HG02885 (cell line): Measurements from ENCODE around the gene FAM174C.

Source experiments
- ATAC-seq: cut with Tn5 transposase; IDR thresholded peaks from one replicate; pipeline ENCODE4 v1.9.1; 2021; ENCODE audit warnings: mild to moderate bottlenecking; ENCODE audit not compliant: unreplicated experiment, poor library complexity

The FAM174C gene

DNA sequence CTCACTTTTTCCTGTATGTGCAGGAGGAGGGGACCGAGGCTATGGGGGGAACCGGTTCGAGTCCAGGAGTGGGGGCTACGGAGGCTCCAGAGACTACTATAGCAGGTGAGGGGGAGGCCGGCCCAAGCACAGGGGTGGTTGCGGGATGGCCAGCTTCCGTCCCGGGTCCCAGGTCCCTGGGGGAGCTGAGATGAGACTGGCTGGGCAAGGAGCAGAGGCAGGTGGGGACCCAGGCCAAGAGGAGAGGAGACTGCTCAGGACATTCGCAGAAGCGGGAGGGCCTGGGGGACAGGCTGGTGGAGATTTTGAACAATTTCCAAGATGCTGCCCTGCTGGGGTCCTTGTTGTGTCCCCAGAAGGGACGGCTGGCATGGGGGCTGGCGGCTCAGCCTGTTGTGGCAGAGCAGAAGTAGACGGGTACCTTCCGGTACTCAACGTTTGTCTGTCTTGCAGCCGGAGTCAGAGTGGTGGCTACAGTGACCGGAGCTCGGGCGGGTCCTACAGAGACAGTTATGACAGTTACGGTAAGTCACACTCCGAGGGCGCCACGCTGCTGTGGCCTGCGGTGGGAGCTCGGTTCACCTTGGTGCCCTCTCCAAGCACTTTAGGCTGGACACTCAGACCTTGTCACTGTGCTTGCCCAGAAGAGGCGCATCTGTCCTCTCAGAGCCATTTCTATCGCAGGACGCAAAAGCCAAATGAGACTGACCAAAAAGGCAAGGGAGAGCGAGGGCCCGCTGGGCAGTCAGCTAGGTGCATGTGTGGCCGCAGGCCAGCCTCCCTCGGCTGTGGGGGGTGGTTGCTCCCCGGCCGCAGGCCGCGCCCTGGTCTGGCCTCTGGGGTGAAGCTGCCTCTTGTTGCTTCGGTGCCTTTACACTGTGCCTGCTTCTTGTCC is 3.6 kb upstream of the FAM174C start:
- ATAC-seq: no peak

DNA sequence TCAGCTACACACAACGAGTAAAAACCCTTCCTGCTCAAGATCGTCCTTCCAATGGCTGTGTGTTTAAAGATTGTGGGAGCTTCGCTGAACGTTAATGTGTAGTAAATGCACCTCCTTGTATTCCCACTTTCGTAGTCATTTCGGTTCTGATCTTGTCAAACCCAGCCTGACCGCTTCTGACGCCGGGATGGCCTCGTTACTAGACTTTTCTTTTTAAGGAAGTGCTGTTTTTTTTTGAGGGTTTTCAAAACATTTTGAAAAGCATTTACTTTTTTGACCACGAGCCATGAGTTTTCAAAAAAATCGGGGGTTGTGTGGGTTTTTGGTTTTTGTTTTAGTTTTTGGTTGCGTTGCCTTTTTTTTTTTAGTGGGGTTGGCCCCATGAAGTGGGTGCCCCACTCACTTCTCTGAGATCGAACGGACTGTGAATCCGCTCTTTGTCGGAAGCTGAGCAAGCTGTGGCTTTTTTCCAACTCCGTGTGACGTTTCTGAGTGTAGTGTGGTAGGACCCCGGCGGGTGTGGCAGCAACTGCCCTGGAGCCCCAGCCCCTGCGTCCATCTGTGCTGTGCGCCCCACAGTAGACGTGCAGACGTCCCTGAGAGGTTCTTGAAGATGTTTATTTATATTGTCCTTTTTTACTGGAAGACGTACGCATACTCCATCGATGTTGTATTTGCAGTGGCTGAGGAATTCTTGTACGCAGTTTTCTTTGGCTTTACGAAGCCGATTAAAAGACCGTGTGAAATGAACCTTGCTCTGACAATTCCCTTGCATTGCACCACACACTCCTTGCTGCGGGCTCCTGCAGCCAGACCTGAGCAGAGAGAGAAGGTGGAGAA is 2.7 kb upstream of the FAM174C start:
- ATAC-seq: no peak

DNA sequence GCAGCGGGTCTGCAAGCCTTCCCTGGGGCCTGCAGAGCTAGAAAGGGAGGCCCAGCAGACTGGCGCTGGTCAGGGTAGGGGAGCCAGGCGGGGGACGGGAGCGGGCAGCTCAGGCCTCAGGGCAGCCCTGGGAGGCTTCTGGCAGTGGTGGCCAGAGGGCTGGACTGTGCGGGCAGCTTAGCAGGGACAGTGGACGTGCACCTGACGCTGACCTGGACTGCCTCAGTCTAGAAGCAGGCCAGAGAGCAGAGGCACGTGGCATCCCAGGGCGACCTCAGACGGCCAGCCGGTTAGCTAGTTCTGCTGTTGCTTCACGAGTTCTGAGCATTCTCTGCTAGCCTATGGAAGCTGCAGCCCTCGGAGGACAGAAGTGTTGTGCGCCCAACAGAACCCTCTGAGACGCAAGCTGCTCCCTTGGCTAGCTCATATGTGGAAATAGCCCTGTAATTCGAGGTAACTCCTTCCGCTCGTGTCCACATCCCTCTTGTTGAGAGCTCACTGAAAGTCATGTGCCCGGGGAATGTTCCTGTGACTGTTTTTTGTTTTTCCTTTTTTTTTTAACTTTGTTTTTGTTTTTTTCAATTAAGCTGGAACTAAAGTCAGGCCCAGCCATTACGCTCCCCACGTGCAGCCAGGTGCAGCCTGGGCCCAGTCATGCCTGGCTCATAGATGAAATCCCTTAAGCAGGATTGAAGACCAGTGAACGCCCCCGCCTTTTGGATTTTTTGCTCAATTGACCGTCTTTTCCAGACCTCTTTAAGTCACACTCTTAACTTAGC is 1.9 kb upstream of the FAM174C start:
- ATAC-seq: no peak

DNA sequence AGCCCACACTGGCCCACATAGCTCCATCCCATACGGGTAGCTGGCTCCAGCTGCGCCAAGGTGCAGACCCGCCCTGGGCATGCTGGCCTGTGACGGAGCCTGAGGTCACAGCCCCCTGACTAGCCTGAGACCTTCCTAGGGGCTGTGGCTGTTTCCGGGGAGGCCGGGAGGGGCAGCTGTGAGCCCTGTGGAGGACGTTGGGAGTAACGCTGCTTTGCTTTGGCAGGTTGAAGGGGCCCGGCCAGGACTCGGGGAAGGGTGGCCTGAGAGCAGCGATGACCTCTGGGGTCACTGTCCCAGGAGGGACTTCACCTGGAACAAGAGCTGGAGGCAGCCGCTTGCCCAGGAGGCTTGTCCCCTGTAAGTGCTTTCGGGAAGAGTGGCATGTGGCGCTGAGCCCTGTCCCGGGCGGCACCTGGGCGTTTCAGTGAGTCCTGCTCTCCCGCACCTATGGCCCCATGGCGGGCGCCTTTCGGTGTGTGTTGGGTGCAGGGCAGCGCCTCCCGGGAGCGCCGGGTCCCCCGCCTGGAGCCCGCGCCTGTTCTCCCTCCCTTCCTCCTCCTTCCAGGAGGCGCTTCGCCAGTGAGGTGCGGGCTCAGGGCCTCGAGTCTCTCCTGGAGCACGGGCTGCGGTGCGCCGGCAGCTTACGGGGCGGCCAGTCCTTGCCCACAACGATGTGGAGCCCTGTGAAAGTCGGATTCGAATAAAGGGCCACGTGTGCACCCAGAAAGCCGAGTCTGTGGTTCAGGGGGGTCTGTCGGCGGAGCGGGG is 1.1 kb upstream of the FAM174C start:
- no peak for ATAC-seq

DNA sequence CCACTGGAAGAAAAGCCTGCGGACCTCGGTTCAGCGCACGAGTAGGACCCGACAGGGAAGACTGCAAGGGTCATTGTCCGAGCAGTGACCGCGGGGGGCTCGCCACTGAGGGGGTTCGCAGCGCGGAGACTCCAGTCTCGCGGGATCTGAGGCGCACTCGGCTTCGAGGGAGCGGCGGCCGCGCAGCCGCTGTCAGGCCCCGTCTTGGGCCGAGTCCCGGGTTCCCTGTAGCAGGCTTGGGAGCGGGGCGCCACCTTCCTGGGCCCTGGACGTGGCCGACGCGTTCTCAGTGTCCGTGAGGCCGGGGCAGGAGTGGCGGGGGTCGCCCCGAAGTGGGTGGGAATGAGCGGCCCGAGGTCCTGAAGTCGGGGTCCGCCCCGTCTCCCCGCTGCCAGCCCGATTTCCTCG is 474 bp upstream of the FAM174C start:
- ATAC-seq: no peak

DNA sequence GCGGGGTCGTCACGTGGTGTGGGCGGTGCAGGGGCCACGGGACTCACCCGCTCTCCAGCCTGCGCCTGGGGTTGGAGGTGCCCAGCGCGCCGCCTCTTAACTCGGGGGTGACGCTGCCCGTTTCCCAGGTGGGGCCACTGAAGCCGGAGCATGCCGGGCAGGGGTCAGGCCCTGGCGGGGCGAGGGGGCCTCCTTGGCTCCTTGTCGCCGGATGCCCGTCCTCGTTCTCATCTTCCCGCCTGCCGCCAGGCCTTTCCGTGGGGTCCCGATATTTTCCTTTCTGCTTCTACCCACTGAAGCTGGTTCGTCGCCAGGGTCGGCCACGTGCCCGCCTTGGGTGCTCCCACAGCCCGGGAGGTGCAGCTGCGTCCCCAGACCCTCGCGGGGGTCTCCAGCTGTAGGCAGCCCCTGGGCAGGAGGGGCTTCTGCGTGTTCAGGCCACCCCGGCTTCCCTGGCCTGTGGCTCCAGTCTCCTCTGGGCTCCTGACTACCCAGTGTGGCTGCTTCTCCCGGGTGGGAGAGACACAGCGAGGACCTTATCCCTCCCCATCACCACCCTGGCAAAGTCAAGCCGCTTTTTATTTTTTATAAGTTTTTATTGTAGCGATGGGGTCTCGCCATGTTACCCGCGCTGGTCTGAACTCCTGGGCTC is 772 bp downstream of the FAM174C start:
- ATAC-seq: no peak

DNA sequence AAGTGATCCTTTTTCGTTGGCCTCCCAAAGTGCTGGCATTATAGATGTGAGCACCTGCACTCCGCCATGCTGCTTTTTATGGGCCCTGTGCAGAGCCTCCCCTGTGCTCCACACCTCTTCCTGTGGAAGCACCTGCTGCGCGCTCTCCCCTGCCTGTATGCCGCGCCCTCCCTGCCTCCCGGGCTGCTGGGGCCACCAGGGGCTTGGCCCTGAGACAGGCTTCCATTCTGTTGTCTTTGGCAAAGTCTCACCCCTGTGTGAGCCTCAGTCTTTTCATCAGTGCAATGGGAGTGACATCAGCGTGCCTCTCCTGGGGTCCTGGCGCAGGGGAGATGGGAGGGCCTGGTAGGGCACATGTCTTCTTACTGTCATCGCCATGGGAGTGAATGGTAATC is 1.3 kb downstream of the FAM174C start:
- ATAC-seq: no peak

DNA sequence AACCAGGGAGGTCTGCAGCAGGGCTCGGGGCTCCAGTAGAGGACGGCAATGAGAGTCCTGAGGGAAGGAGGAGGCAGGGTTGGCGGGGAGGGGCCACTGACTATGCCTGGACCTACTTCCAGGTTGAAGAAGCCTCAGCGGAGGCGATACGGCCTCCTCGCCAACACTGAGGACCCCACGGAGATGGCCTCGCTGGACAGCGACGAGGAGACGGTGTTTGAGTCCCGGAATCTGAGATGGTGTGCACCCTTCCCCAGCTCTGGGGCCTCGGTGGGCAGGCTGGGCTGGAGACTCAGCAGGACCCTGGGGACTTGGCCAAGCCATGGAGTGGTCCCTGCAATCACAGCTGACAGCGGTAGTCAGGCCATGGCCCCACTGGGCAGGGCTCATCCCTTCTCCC is 1.7 kb downstream of the FAM174C start:
- ATAC-seq: no peak

DNA sequence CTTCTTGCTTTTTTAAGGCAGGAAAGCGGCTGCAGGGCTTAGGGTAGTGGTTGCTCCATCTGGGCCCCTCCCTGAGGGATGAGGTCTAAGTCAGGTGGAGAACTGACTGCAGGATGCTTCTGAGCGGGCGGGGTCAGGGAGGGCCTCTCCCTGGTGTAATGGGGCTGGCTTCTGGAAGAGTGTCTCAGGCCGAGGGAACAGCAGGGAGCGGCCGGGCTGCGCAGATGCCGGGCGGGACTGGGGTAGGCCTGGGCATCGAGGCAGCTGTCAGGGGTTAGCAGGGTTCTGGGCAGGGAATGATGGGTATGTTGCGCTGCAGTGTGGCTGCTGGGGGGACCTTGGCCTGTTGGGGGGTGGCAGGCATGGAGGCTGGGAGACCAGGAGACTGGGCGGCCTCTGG is 2.7 kb downstream of the FAM174C start:
- no peak for ATAC-seq

DNA sequence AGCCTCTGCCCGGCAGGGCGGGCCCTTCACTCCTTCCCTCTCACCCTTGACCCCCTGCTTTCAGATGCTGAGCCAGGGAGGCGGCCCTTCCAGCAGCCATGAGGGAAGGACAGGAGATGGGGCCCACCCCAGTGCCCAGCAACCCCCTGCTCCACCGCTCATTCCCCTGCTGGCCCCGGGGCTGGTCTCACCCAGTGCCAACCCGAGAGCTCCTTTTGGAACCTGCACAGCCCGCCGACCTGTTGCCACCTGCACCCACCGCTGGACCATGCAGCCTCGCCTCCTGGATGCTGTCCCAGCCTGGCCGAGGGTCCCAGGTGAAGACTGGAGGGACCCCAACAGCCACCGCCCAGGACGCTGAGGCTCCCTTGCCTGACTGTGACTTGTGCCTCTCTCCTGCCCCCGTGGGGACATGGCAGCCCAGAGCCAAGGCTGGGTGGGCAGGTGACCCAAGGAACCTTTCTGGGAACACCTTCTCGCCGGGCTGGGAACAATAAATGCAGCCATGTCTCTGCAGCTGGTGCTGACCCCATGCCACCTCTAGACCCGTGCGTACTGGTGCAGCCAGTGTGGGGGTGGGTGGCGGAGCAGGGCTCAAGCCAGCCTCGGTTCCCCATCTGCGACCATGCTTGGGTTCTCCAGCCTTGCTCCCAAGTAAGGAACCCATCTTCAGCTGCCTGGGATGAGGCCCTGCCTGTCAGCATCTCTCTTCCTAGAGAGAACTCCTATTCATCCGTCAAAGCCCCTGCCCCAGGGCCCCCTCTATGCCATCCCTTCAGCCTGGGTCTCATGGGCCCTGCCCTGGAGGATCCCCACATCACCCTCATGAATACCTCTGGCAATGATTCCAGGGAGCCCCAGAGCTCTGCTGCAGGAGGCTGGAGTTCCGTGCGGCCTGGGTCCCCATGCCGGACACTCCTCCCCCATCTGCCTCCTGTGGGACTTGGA is 3.7 kb downstream of the FAM174C start:
- no peak for ATAC-seq

DNA sequence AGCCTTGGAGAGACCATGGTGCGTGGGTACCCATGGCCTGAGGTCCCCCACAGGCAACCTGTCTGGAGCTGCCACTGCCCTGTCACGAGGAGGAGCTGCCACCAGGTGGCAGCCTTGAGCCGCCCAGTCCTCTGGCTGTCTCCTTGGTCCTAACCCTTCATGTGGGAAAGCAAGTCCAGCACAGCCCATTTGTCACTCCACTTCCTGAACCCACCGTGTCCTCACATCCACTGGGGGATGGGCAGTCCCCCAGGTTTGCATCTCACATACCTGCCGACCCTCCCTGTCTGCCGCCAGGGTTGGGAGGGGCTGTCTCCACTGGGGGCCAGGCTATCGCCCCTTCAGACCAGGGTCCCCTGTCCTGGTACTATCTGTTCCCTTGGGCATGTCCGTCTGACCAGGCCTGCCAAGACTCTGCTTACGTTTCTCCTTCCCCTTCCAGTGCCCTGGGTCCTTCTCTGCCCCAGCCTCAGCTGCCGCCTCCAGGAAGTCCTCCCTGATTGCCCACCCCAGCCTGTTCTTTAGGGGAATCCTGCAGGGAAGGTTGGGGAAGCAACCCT is 4.5 kb downstream of the FAM174C start:
- ATAC-seq: no peak

DNA sequence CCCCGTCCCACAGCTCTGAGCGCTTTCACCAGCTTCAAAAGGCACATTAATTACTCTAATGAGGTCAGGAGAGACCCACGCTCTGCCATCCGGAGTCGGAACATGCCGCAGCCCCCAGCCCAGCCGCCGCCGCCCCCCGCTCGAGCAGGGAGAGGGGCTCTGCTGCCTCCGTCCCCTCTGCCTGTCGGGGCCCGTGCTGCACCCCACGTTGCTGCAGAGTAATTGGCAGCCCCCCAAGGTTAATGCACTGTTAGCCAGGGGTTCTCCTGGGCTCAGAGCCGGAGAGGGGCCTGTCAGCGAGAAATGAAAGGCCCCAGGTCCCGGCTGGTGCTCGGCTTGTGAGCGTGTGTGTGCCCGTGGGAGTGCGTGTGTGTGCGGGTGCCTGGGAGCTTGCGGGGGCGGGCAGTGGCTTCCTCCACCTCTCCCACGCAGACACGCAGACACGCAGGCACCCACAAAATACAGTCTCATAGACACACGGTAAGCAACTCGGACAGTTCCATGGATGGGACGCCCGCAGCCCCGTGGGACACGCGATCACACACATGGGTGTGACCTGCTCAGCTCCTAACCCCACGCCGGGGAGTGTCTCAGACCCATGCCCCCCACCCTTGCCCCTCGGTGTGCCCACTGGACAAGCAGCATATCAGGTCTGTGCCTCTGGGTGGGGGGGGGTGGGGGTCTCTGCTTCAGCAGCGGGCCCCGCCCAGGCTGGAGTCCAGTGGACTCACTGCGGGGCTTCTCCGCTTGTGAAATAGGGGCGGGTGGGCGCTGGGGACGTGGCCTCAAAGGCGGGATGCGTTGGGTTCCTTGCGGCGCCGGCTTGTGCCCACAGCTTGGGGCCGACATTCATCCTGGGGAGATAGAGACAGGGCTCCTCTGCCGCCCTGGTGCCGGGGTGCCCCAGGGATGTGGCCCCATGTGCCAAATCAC is 5.6 kb downstream of the FAM174C start:
- ATAC-seq: no peak

DNA sequence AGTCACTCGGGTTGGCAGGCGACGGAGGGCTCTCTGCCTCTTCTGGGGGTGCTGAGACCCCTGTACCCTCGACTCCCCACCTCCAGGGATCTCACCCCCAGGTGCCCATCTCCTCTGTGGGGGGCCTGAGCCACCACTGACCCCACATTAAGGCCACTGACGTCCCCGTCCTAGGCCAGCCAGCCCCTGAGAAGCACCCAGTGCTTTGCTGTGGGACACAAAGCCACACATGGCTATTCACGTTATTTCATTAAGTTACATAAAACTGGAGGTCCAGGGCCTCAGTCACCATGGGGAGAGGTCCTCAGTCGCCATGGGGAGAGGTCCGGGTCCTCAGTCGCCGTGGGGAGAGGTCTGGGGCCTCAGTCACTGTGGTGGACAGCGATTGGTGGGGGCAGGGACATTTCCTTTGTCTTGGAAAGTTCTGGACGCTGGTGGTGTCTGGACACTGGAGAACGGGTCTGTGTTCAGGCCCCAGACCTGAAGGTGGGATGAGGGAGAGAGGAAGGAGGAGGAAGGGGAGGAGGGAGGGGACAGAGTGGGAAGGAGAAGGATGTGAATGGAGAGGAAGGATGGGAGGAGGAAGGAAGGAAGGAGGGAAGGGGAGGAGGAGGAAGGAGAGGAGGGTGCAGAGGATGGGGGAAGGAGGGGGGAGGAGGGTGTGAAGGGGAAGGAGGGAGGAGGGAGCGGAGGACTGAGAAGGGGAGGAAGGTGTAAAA is 6.4 kb downstream of the FAM174C start:
- no peak for ATAC-seq

DNA sequence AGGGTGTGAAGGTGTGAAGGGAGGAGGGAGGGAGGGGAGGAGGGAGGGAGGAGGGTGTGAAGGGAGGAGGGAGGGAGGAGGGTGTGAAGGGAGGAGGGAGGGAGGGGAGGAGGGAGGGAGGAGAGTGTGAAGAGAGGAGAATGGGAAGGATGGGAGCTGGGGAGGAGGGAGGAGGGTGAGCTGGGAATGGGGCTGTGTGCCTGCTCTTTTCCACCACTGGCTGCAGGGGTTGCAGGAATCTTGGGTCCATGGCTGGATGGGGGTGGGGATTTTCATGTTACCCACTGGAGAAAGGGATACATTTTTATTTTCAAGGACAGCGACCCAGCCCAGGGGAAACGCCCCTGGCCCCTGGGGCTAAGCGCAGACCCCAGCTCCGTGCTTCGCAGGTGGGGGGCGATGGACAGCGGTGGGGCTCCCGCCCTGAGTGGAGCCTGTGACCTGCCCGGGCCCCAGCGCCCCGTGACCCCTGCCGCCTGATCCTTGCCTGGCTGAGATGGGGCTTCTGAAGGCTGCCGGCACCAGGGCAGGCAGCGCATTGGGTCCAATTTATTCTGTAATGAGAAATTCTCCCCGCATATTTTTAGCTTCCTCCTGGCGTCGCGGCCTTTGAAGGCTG is 7.4 kb downstream of the FAM174C start:
- ATAC-seq: no peak

DNA sequence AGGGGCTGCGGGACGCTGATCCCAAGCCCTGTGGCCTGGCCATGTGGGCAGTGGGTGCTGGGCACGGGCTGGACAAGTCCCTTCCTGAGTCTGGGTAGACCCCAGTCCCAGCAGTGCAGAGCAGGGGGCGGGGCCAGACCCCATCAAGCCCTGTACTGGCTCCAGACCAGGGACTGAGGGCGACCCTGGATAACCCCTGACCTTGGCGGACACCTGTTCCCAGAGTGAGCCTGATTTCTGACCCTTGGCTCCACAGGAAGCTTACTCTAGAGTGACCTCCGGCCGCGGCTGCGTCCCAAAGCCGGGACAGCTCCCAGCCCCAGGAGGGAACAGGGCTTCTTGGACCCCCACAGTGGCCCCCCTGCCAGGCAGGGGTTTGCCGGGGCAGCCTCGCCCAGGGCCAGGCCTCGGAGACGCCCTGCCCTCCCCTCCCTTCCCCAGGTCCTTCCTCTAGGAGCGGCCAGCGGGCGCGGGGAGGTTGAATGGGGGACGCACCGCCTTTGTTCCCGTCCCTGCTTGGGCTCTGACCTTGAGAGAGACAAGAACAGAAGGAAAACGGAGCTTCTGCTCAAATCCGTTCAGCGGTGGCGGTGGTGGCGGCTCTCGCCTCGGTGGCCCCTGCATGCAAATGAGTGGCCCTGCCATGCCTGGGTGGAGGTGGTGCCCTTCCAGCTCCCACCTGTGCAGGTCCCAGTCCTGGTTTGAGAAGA is 8.0 kb downstream of the FAM174C start:
- no peak for ATAC-seq
